NCI-H1417 (cell line): ENCODE measurements around the gene NPIPA3.
"Not testable (repeated sequence)": the region's sequence is repeated elsewhere in the genome, so short reads cannot be mapped to it uniquely, and the experiment has no call there.

Experiments used
- DNase-seq, 3 experiments: peaks; one replicate each; lab custom pipeline; 2025; lab: John Stamatoyannopoulos, UW

Gene NPIPA3

GRCh38 chr16:14703156-14704011 lies at the start of gene NPIPA3:
NPIPA3 (plus strand) TSS chr16:14703411; CDS start chr16:14708944, 5,533 bp downstream.
- not testable (repeated sequence) for DNase-seq

DNA sequence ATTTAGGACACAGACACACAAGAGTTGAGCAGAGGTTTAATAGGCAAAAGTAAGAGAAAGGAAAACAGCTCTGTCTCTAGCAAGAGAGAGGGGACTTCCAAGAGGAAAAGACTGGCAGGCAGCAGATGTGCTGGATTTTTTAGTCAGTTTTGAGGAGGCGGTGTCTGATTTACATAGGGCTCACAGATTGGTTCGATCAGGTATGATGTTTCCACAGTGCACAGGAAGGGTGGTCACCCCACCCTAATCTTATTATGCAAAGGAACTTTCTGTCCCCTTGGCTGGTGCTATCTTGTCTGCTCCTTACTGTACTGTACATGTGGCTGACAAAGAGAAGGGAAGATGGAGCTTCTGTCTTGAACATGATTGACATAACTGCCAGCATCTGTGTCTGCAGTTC lies 45.1 kb upstream of the NPIPA3 start:
- DNase-seq, result no peak

- DNase-seq, result no peak
Measured at GRCh38 chr16:14667347-14668266, 35.6 kb upstream of the NPIPA3 start.

GRCh38 chr16:14668556-14669223 lies 34.5 kb upstream of the NPIPA3 start:
- DNase-seq, result no peak

DNA sequence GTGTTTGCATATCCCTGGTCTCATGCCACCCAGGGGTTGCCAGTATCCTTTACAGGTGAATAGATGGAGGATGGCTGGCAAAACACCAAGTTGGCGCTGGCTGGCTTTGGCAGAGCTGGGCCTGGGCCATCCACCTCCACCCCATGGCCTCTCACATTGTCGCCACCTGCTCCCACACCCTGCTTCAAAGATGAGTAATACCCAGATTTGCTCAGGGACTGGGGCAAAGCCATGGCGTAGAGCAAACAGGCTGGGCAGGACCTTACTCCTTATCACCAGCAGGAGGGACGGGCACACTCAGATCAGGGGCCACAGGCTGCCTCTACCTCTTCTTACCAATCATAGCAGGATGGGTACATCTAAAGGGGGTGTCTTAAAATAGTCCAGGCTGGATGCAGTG lies 33.4 kb upstream of the NPIPA3 start:
- DNase-seq, result peak in 1 of 3 experiments; percentile 6

DNA sequence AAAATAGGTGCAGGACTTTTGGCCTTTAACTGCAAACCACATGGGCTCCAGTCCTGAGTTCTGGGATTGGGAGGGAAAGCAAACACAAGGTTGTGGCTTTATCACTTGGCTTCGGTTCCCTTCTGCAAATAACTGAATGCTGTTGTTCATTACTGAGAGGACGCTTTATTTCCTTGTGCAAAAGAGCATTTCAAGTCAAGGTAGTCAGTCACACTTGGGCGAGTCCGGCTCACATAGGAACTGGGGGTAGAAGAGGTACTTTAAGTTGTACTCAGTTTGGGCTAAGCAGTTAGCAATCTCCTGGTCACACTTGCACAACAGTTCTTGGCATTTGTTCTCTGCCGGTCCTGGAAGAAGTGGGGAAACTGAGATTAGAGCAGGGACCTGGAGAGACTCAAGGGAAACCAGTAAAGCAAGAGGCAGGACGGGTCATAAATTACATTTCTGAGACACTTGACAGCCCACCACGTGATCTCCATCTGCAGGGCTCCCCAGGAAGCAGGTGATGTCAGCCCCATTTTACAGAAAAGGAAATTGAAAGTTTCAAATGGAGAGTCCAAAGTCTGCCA lies 30.7 kb upstream of the NPIPA3 start:
- DNase-seq, result peak in 1 of 3 experiments; percentile 11

DNA sequence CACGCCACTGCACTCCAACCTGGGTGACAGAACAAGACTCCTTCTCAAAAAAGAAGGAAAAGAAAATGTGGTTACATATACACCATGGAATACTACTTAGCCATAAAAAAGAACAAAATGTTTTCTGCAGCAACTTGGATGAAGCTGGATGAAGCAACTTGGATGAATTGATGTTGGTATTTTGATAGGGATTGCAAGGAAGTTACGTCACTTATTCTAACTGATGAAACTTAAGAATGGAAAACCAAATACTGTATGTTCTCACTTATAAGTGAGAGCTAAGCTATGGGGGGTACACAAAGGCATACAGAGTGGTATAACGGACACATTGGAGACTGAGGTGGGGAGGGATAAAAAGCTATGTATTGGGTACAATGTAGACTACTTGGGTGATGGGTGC lies 26.6 kb upstream of the NPIPA3 start:
- DNase-seq, result no peak

GRCh38 chr16:14677627-14678026 lies 25.6 kb upstream of the NPIPA3 start:
- DNase-seq, result no peak

DNA sequence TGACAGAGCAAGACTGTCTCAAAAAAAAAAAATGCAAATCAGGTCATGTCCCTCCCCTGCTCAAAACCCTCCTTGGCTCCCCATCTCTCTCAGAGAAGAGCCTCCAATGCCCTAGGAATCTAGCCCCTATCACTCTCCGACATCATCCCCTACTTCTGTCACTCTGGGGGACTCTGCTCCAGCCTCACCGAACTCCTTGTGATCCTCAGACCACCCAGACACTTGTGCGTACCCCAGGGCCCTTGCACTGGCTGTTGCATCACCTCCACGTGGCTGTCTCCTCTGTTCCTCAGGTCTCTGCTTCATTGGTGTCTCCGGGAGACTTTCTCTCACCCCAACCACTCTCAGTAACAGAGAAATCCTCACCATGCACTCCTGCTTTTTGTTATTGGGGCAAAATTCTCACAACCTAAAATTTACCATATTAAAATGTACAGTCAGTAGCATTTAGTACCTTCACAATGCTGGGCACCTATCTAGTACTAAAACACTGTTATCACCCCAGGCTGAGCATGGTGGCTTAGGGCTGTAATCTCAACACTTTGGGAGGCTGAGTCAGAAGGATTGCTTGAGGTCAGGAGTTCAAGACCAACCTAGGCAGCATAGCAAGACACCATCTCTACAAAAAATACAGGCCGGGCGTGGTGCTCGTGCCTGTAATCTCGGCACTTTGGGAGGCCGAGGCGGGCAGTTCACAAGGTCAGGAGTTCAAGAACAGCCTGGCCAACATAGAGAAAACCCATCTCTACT lies 24.3 kb upstream of the NPIPA3 start:
- no peak for DNase-seq

- not testable (repeated sequence) for DNase-seq
Measured at GRCh38 chr16:14680396-14680795, 22.8 kb upstream of the NPIPA3 start.

DNA sequence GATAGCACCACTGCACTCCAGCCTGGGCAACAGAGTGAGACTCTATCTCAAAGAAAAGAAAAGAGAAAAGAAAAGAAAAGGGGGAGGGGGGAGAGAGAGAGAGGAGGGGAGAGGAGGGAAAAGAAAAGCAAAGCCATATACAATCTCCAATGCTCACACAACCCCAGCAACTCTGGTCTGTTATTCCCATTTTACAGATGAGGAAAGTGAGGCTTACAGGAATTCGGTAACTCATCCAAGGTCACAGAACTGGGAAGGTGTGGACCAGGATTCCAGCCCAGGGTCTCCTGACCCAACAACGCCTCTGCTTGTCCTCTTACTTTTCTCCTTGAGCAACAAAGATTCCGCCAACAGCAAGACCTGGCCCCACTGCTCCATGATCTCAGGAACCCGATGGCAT lies 22.1 kb upstream of the NPIPA3 start:
- DNase-seq, result no peak

- DNase-seq, result no peak
Measured at GRCh38 chr16:14682121-14682520, 21.1 kb upstream of the NPIPA3 start.

DNA sequence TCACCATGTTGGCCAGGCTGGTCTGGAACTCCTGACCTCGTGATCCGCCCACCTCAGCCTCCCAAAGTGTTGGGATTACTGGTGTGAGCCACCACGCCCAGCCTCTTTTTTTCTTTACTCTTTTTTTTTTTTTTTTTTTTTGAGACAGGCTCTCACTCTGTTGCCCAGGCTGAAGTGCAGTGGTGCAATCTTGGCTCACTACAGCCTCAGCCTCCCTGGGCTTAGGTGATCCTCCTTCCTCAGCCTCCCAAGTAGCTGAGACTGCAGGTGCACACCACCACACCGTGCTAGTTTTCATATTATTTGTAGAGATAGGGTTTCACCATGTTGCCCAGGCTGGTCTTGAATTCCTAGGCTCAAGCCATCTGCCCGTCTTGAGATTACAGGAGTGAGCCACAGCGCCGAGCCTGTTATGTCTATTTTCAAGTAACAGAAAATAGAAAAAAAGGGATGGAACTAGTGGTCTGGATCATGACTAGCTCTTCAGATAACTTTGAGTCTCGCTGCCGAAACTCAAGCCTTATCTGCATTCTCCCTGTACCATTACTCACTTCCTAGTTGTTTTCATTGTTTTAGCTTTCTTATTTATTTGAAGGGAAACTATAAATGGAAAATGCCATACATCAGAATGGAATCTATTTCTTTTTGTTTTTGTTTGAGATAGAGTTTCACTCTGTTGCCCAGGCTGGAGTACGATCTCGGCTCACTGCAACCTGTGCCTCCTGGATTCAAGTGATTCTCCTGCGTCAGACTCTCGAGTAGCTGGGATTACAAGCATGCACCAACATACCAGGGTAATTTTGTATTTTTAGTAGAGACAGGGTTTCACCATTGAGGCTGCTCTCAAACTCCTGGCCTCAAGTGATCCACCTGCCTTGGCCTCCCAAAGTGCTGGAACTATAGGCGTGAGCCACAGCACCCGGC lies 17.1 kb upstream of the NPIPA3 start:
- not testable (repeated sequence) for DNase-seq

DNA sequence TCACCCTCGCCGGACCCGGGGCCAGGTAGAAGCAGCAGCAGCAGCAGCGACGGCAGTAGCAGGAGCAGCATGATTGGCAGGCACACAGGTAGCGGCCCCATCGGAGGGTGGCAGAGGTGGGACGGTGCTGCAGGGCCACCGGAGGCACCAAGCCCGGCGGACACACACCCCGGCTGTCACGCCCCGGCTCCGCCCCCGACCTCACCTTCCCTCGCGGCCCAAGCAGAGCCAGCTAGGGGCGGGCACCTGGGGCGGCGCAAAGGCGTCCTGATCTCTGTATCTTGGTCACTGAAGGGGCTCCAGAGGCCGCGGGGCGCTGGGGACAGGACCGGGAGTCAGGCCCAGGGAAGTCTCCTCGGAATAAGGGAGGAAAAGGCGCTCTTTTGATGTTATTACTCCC lies 9.1 kb upstream of the NPIPA3 start, which contains the start of gene PLA2G10:
Gene PLA2G10 (minus strand): TSS at position 180 of the 400 bp plus-strand sequence. CDS start 79 bp downstream, at position 101.
- DNase-seq, result not testable (repeated sequence)

DNA sequence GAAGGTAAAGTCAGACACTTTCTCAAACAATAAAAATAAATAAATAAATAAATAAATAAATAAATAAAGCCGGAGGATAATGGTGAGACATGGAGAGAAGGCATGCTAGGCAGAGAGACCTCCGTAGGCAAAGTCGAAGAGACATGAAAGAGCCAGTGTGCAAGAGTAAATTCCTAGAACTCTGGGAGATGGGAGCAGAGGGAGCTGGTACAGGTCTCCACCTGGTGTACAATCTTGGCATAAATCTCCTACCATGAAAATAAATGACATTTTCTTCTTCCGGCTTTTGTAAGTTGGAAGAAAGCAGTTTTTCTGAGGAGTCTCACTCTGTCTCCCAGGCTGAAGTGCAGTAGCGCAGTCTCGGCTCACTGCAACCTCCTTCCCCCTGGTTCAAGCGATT lies 1.4 kb upstream of the NPIPA3 start:
- DNase-seq, result not testable (repeated sequence)

GRCh38 chr16:14702672-14703071 lies 539 bp upstream of the NPIPA3 start:
- not testable (repeated sequence) for DNase-seq

DNA sequence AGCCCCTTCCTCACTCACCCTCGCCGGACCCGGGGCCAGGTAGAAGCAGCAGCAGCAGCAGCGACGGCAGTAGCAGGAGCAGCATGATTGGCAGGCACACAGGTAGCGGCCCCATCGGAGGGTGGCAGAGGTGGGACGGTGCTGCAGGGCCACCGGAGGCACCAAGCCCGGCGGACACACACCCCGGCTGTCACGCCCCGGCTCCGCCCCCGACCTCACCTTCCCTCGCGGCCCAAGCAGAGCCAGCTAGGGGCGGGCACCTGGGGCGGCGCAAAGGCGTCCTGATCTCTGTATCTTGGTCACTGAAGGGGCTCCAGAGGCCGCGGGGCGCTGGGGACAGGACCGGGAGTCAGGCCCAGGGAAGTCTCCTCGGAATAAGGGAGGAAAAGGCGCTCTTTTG lies 30.0 kb downstream of the NPIPA3 start:
- DNase-seq, result not testable (repeated sequence)

DNA sequence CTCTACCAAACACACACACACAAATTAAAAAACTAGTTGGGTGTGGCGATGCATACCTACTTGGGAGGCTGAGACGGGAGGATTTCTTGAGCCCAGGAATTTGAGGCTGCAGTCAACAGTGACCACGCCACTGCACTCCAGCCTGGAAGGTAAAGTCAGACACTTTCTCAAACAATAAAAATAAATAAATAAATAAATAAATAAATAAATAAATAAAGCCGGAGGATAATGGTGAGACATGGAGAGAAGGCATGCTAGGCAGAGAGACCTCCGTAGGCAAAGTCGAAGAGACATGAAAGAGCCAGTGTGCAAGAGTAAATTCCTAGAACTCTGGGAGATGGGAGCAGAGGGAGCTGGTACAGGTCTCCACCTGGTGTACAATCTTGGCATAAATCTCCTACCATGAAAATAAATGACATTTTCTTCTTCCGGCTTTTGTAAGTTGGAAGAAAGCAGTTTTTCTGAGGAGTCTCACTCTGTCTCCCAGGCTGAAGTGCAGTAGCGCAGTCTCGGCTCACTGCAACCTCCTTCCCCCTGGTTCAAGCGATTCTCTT lies 37.7 kb downstream of the NPIPA3 start:
- not testable (repeated sequence) for DNase-seq

GRCh38 chr16:14741794-14742193 lies 38.6 kb downstream of the NPIPA3 start:
- not testable (repeated sequence) for DNase-seq
